ENCODE results near the gene SH3GL3.

The SH3GL3 gene

DNA sequence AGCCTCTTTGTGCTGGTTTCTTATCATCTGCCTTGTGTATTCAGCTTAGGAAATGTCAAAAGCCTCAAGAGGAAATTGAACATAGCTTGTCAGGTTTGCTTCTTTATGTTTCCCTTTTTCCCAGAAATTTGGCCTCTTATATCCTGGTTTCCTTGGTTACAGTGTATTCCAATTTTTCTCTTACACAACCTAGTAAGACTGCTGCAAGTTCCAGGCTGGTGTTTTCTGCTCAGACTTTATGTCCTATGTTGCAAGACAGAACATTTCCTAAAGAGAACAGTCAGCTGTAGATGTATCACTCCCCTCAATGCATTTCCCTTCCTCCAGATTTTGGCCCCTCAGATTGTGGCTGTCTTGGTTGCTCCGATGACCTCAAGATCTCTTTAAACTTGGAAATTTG lies 102.5 kb downstream of the SH3GL3 start:
- Histone ChIP-seq H3K36me3 (ENCODE audit: insufficient read depth, low read depth, low read length) (no peaks in the 10 kb centered on the region), H3K27me3 (ENCODE audit: insufficient read depth, low read length) (no peaks in the 10 kb centered on the region)

GRCh38 chr15:83554558-83554957 lies 107.4 kb downstream of the SH3GL3 start:
- H3K9ac ChIP-seq (ENCODE audit: low read depth, low read length): no peak overlapping the region
- H3K27me3 ChIP-seq (ENCODE audit: insufficient read depth, low read length): no peaks in the 10 kb centered on the region
- H3K4me1 ChIP-seq (ENCODE audit: insufficient read depth, low read length): peaks cover under 1% of the 10 kb centered on the region
- no peak overlapping the region for H3K27ac ChIP-seq (ENCODE audit: low read length)
- H3K36me3 ChIP-seq (ENCODE audit: insufficient read depth, low read depth, low read length): no peaks in the 10 kb centered on the region
- H3K9me3 ChIP-seq (ENCODE audit: insufficient read depth, low read depth, low read length): no peaks in the 10 kb centered on the region
- no peak overlapping the region for H3K4me3 ChIP-seq (ENCODE audit: low read length)

More for the DNA sequence above, 102.5 kb downstream of the SH3GL3 start:
- Histone ChIP-seq H3K9ac (ENCODE audit: low read depth, low read length) (no peak overlapping the region), H3K27ac (ENCODE audit: low read length) (no peak overlapping the region), H3K4me3 (ENCODE audit: low read length) (no peak overlapping the region), H3K4me1 (ENCODE audit: insufficient read depth, low read length) (peaks cover 33% of the 10 kb centered on the region), H3K9me3 (ENCODE audit: insufficient read depth, low read depth, low read length) (no peaks in the 10 kb centered on the region)

- no peak overlapping the region for H3K4me3 ChIP-seq (ENCODE audit: low read length)
- H3K4me1 ChIP-seq (ENCODE audit: insufficient read depth, low read length): no peaks in the 10 kb centered on the region
- no peak overlapping the region for H3K9ac ChIP-seq (ENCODE audit: low read depth, low read length)
- no peaks in the 10 kb centered on the region for H3K9me3 ChIP-seq (ENCODE audit: insufficient read depth, low read depth, low read length)
- H3K36me3 ChIP-seq (ENCODE audit: insufficient read depth, low read depth, low read length): no peaks in the 10 kb centered on the region
- H3K27ac ChIP-seq (ENCODE audit: low read length): no peak overlapping the region
- H3K27me3 ChIP-seq (ENCODE audit: insufficient read depth, low read length): no peaks in the 10 kb centered on the region
Measured at GRCh38 chr15:83555383-83555782, 108.2 kb downstream of the SH3GL3 start.

DNA sequence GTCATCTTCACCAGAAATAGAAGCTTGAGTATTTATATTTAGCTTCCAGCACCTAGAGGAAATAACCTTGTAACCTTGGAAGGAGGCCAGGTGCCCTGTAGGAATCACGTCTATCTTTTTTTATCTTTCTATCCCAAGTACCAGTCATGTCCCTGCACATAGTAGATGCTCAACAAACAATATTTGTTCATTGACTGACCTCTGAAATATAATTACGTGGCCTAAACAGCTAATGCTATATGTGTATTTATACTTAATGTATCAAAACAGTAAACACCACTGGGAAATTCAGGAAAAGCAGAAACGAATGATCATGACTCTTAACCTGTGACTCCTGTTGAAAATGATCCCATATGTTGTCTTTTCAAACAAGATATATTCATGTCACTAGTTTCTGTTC lies 108.9 kb downstream of the SH3GL3 start:
- Histone ChIP-seq H3K36me3 (ENCODE audit: insufficient read depth, low read depth, low read length) (no peaks in the 10 kb centered on the region), H3K9me3 (ENCODE audit: insufficient read depth, low read depth, low read length) (no peaks in the 10 kb centered on the region), H3K4me3 (ENCODE audit: low read length) (no peak overlapping the region), H3K27ac (ENCODE audit: low read length) (no peak overlapping the region), H3K9ac (ENCODE audit: low read depth, low read length) (no peak overlapping the region), H3K27me3 (ENCODE audit: insufficient read depth, low read length) (no peaks in the 10 kb centered on the region), H3K4me1 (ENCODE audit: insufficient read depth, low read length) (no peaks in the 10 kb centered on the region)

- Histone ChIP-seq H3K36me3 (ENCODE audit: insufficient read depth, low read depth, low read length) (no peaks in the 10 kb centered on the region), H3K27me3 (ENCODE audit: insufficient read depth, low read length) (no peaks in the 10 kb centered on the region), H3K9me3 (ENCODE audit: insufficient read depth, low read depth, low read length) (no peaks in the 10 kb centered on the region), H3K4me3 (ENCODE audit: low read length) (no peak overlapping the region), H3K27ac (ENCODE audit: low read length) (no peak overlapping the region), H3K9ac (ENCODE audit: low read depth, low read length) (no peak overlapping the region), H3K4me1 (ENCODE audit: insufficient read depth, low read length) (no peaks in the 10 kb centered on the region)
Measured at GRCh38 chr15:83556754-83557153, 109.6 kb downstream of the SH3GL3 start.

- Histone ChIP-seq H3K9me3 (ENCODE audit: insufficient read depth, low read depth, low read length) (no peaks in the 10 kb centered on the region), H3K27me3 (ENCODE audit: insufficient read depth, low read length) (no peaks in the 10 kb centered on the region), H3K36me3 (ENCODE audit: insufficient read depth, low read depth, low read length) (no peaks in the 10 kb centered on the region), H3K4me1 (ENCODE audit: insufficient read depth, low read length) (no peaks in the 10 kb centered on the region), H3K4me3 (ENCODE audit: low read length) (no peak overlapping the region), H3K9ac (ENCODE audit: low read depth, low read length) (no peak overlapping the region), H3K27ac (ENCODE audit: low read length) (no peak overlapping the region)
Measured at GRCh38 chr15:83558146-83558545, 111.0 kb downstream of the SH3GL3 start.

- Histone ChIP-seq H3K4me1 (ENCODE audit: insufficient read depth, low read length) (no peaks in the 10 kb centered on the region), H3K27ac (ENCODE audit: low read length) (no peak overlapping the region), H3K27me3 (ENCODE audit: insufficient read depth, low read length) (no peaks in the 10 kb centered on the region)
Measured at GRCh38 chr15:83559310-83559966, 112.3 kb downstream of the SH3GL3 start.

GRCh38 chr15:83561661-83562060 lies 114.5 kb downstream of the SH3GL3 start:
- Histone ChIP-seq H3K27ac (ENCODE audit: low read length) (no peak overlapping the region), H3K4me3 (ENCODE audit: low read length) (no peak overlapping the region), H3K36me3 (ENCODE audit: insufficient read depth, low read depth, low read length) (no peaks in the 10 kb centered on the region), H3K9ac (ENCODE audit: low read depth, low read length) (no peak overlapping the region), H3K4me1 (ENCODE audit: insufficient read depth, low read length) (no peaks in the 10 kb centered on the region), H3K27me3 (ENCODE audit: insufficient read depth, low read length) (no peaks in the 10 kb centered on the region), H3K9me3 (ENCODE audit: insufficient read depth, low read depth, low read length) (no peaks in the 10 kb centered on the region)

More at GRCh38 chr15:83559310-83559966, 112.3 kb downstream of the SH3GL3 start:
- H3K36me3 ChIP-seq (ENCODE audit: insufficient read depth, low read depth, low read length): no peaks in the 10 kb centered on the region
- H3K9me3 ChIP-seq (ENCODE audit: insufficient read depth, low read depth, low read length): no peaks in the 10 kb centered on the region
- H3K4me3 ChIP-seq (ENCODE audit: low read length): no peak overlapping the region
- no peak overlapping the region for H3K9ac ChIP-seq (ENCODE audit: low read depth, low read length)

- Histone ChIP-seq H3K4me1 (ENCODE audit: insufficient read depth, low read length) (no peaks in the 10 kb centered on the region), H3K36me3 (ENCODE audit: insufficient read depth, low read depth, low read length) (no peaks in the 10 kb centered on the region), H3K27me3 (ENCODE audit: insufficient read depth, low read length) (no peaks in the 10 kb centered on the region), H3K27ac (ENCODE audit: low read length) (no peak overlapping the region), H3K9me3 (ENCODE audit: insufficient read depth, low read depth, low read length) (no peaks in the 10 kb centered on the region), H3K9ac (ENCODE audit: low read depth, low read length) (no peak overlapping the region), H3K4me3 (ENCODE audit: low read length) (no peak overlapping the region)
Measured at GRCh38 chr15:83565138-83565537, 118.0 kb downstream of the SH3GL3 start.

- H3K9ac ChIP-seq (ENCODE audit: low read depth, low read length): no peak overlapping the region
- H3K36me3 ChIP-seq (ENCODE audit: insufficient read depth, low read depth, low read length): no peaks in the 10 kb centered on the region
- no peaks in the 10 kb centered on the region for H3K4me1 ChIP-seq (ENCODE audit: insufficient read depth, low read length)
- H3K27ac ChIP-seq (ENCODE audit: low read length): no peak overlapping the region
- H3K4me3 ChIP-seq (ENCODE audit: low read length): no peak overlapping the region
- H3K27me3 ChIP-seq (ENCODE audit: insufficient read depth, low read length): no peaks in the 10 kb centered on the region
- H3K9me3 ChIP-seq (ENCODE audit: insufficient read depth, low read depth, low read length): no peaks in the 10 kb centered on the region
Measured at GRCh38 chr15:83565553-83566159, 118.5 kb downstream of the SH3GL3 start.

GRCh38 chr15:83567318-83567717 lies 120.2 kb downstream of the SH3GL3 start:
- Histone ChIP-seq H3K36me3 (ENCODE audit: insufficient read depth, low read depth, low read length) (no peaks in the 10 kb centered on the region), H3K9me3 (ENCODE audit: insufficient read depth, low read depth, low read length) (no peaks in the 10 kb centered on the region)

GRCh38 chr15:83569341-83569740 lies 122.2 kb downstream of the SH3GL3 start:
- no peaks in the 10 kb centered on the region for H3K27me3 ChIP-seq (ENCODE audit: insufficient read depth, low read length)
- H3K9me3 ChIP-seq (ENCODE audit: insufficient read depth, low read depth, low read length): no peaks in the 10 kb centered on the region
- H3K27ac ChIP-seq (ENCODE audit: low read length): no peak overlapping the region
- H3K36me3 ChIP-seq (ENCODE audit: insufficient read depth, low read depth, low read length): no peaks in the 10 kb centered on the region
- no peak overlapping the region for H3K4me3 ChIP-seq (ENCODE audit: low read length)
- H3K9ac ChIP-seq (ENCODE audit: low read depth, low read length): no peak overlapping the region
- no peaks in the 10 kb centered on the region for H3K4me1 ChIP-seq (ENCODE audit: insufficient read depth, low read length)

More at GRCh38 chr15:83567318-83567717, 120.2 kb downstream of the SH3GL3 start:
- Histone ChIP-seq H3K9ac (ENCODE audit: low read depth, low read length) (no peak overlapping the region), H3K4me3 (ENCODE audit: low read length) (no peak overlapping the region), H3K27me3 (ENCODE audit: insufficient read depth, low read length) (no peaks in the 10 kb centered on the region), H3K27ac (ENCODE audit: low read length) (no peak overlapping the region), H3K4me1 (ENCODE audit: insufficient read depth, low read length) (no peaks in the 10 kb centered on the region)
